GM19035 (cell line): Measurements from ENCODE around the gene KCNJ1.
A peak's percentile ranks its signal among the peaks of the same experiment; 100 is the strongest.

Experiments used
- ATAC-seq: cut with Tn5 transposase; IDR thresholded peaks from one replicate; pipeline ENCODE4 v1.9.1; 2021; ENCODE audit not compliant: unreplicated experiment

KCNJ1 gene

GRCh38 chr11:128884054-128884453 is 17.0 kb upstream of the KCNJ1 start:
- no peak for ATAC-seq

GRCh38 chr11:128882451-128882850 is 15.4 kb upstream of the KCNJ1 start:
- no peak for ATAC-seq

GRCh38 chr11:128881221-128881620 is 14.1 kb upstream of the KCNJ1 start:
- ATAC-seq, result no peak

GRCh38 chr11:128879817-128880216 is 12.7 kb upstream of the KCNJ1 start:
- ATAC-seq, result no peak

- ATAC-seq, result no peak
Measured at GRCh38 chr11:128878455-128878854, 11.4 kb upstream of the KCNJ1 start.

- ATAC-seq, result no peak
Measured at GRCh38 chr11:128877726-128878125, 10.6 kb upstream of the KCNJ1 start.

- ATAC-seq, result no peak
Measured at GRCh38 chr11:128876133-128876650, 9.1 kb upstream of the KCNJ1 start.

- no peak for ATAC-seq
Measured at GRCh38 chr11:128874427-128874826, 7.3 kb upstream of the KCNJ1 start.

- ATAC-seq, result no peak
Measured at GRCh38 chr11:128872594-128872993, 5.5 kb upstream of the KCNJ1 start.

GRCh38 chr11:128872094-128872493 is 5.0 kb upstream of the KCNJ1 start:
- ATAC-seq, result no peak

- no peak for ATAC-seq
Measured at GRCh38 chr11:128871168-128871610, 4.1 kb upstream of the KCNJ1 start.

GRCh38 chr11:128868841-128869671 is 2.0 kb upstream of the KCNJ1 start:
- ATAC-seq, result no peak

GRCh38 chr11:128865490-128865889 is 1.6 kb downstream of the KCNJ1 start:
- no peak for ATAC-seq

- ATAC-seq, result no peak
Measured at GRCh38 chr11:128862908-128863660, 4.0 kb downstream of the KCNJ1 start.

- ATAC-seq, result no peak
Measured at GRCh38 chr11:128862406-128862805, 4.7 kb downstream of the KCNJ1 start.

- ATAC-seq, result no peak
Measured at GRCh38 chr11:128860571-128861361, 6.3 kb downstream of the KCNJ1 start.

GRCh38 chr11:128859563-128860441 is 7.3 kb downstream of the KCNJ1 start:
- ATAC-seq, result peak; percentile 96

GRCh38 chr11:128857341-128857740 is 9.8 kb downstream of the KCNJ1 start:
- ATAC-seq, result no peak

- no peak for ATAC-seq
Measured at GRCh38 chr11:128856241-128856640, 10.9 kb downstream of the KCNJ1 start.

- no peak for ATAC-seq
Measured at GRCh38 chr11:128854841-128855240, 12.3 kb downstream of the KCNJ1 start.
